CD4-positive, alpha-beta T cell treated with Interleukin-4 for 4 hours (primary cell): Measurements from ENCODE around the gene MYADM.
"Not testable (repeated sequence)": the region's sequence is repeated elsewhere in the genome, so short reads cannot be mapped to it uniquely, and the experiment has no call there.

ENCODE experiments used
- DNase-seq: peaks from one replicate; pipeline ENCODE4 v3.0.0-alpha.2; 2020

Gene MYADM, protein sequence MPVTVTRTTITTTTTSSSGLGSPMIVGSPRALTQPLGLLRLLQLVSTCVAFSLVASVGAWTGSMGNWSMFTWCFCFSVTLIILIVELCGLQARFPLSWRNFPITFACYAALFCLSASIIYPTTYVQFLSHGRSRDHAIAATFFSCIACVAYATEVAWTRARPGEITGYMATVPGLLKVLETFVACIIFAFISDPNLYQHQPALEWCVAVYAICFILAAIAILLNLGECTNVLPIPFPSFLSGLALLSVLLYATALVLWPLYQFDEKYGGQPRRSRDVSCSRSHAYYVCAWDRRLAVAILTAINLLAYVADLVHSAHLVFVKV

DNA sequence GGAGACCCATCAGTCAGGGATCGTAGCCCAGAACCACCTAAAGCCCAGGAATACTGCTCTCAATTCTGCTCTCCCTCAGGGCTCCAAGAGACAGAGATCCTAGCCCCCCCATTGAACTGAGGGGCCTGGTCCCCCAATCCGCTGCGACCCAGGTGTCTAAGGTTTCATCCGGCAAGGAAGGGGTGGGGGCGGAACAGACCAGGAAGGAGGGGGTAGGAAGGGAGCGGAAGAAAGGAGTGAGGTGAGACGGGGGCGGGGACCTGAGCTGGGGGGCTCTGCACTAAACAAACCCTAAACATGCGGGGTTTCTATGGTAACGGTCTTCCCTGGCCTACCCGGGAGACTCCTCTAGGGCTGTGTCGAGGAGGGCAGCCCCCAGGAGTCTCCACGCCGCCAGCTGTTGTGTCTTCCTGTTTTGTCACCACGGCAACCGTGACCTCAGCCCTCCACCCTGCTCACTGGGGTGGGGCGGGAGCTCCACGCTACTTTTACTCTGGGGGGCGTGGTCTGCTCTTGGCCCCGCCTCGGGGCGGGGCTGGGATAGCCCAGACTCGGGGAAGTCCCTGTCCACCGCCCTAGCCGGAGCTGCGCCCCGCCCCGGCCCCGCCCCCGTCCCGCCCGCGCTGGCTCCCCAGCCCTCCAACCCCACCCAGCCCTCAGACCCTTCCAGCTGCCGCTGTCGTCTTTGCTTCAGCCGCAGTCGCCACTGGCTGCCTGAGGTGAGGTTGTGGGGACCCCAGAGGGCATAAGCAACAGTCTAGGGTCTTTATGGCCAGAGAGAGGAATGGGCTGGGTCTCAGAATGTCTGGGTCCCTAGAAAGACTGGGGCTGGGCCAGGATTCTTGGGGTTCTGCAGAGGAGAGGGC is at the start of gene MYADM:
TSS of gene MYADM (plus strand) at position 659 of the 866 bp plus-strand sequence. CDS start 5,647 bp downstream, outside the sequence.
- peak; percentile 100 for DNase-seq

GRCh38 chr19:53818756-53819155 is 48.9 kb upstream of the MYADM start:
- no peak for DNase-seq

GRCh38 chr19:53819861-53820260 is 47.8 kb upstream of the MYADM start:
- no peak for DNase-seq

GRCh38 chr19:53823380-53824120 is 44.1 kb upstream of the MYADM start:
- no peak for DNase-seq

- peak; percentile 15 for DNase-seq
Measured at GRCh38 chr19:53824134-53824611, 43.5 kb upstream of the MYADM start, which contains the start of gene NLRP12. TSS of gene NLRP12 (minus strand) at chr19:53824314. CDS start at chr19:53824174, 140 bp downstream.

DNA sequence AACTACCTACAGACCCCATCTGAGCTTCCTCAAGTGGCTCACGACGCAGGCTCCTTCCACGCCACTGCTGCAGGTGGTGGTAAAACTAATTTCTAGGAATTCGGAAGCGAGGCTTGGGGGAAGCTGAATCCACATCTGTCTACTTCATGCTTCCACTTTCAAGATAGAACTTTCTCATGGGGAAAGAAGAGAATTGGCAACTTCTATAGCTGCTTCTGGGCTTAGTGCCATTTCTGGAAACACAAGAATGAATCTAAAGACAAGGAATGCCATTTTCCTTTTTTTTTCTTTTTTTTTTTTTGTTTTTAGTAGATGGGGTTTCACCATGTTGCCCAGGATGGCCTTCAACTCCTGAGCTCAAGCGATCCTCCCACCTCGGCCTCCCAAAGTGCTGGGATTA is 40.8 kb upstream of the MYADM start:
- no peak for DNase-seq

- no peak for DNase-seq
Measured at GRCh38 chr19:53828531-53828930, 39.2 kb upstream of the MYADM start.

GRCh38 chr19:53832861-53833260 is 34.8 kb upstream of the MYADM start:
- DNase-seq = not testable (repeated sequence)

- not testable (repeated sequence) for DNase-seq
Measured at GRCh38 chr19:53838446-53838845, 29.2 kb upstream of the MYADM start.

DNA sequence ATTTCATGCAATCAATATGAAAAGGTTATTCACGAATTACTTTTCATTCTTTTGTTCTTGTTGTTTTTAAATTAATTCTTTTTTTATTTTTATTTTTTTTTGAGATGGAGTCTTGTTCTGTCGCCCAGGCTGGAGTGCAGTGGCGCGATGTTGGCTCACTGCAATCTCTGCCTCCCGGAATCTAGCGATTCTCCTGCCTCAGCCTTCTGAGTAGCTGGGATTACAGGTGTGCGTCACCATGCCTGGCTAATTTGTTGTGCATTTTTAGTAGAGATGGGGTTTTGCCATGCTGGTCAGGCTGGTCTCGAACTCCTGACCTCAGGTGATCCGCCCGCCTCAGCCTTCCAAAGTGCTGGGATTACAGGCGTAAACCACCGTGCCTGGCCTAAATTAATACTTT is 27.4 kb upstream of the MYADM start:
- not testable (repeated sequence) for DNase-seq

- not testable (repeated sequence) for DNase-seq
Measured at GRCh38 chr19:53840914-53841313, 26.8 kb upstream of the MYADM start.

DNA sequence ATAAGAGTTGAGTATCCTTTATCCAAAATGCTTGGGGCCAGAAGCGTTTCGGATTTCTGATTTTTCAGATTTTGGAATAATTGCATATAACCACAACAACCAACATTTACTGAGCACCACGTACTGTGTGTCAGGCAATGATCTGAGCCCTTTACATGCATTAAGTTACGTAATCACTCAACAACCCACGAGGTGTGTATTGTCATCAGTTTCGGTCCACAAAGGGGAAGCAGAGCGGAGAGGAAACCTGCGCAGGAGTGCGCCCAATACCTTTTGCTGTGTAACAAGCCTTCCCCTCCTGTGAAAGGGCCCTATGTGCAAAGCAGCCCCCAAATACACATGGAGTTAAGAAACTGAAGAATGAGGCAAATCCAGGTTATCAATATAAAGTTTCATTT is 22.8 kb upstream of the MYADM start:
- no peak for DNase-seq

GRCh38 chr19:53847555-53847954 is 20.1 kb upstream of the MYADM start:
- no peak for DNase-seq

GRCh38 chr19:53849237-53849676 is 18.4 kb upstream of the MYADM start:
- DNase-seq = no peak

GRCh38 chr19:53853707-53854106 is 14.0 kb upstream of the MYADM start:
- no peak for DNase-seq

GRCh38 chr19:53864308-53864836 is 3.3 kb upstream of the MYADM start:
- DNase-seq = no peak

DNA sequence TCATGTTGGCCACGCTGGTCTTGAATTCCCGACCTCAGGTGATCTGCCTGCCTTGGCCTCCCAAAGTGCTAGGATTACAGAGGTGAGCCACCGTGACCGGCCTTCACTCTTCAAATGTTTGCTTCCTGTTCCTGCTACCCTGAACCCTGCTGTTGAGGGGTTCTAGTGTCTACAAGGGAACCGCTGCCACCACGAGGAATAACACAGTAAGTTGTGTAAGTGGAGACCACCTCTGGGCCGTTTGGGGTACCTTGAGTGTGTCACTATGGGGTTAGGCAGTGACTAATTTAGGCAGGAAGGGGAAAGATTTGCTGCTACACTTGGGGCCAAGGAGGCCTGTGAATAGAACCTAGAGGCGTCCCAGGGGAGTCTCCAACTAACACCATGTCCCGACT is 2.2 kb upstream of the MYADM start:
- DNase-seq = peak; percentile 51

- DNase-seq = peak; percentile 82
Measured at GRCh38 chr19:53865918-53866864, 1.5 kb upstream of the MYADM start.

DNA sequence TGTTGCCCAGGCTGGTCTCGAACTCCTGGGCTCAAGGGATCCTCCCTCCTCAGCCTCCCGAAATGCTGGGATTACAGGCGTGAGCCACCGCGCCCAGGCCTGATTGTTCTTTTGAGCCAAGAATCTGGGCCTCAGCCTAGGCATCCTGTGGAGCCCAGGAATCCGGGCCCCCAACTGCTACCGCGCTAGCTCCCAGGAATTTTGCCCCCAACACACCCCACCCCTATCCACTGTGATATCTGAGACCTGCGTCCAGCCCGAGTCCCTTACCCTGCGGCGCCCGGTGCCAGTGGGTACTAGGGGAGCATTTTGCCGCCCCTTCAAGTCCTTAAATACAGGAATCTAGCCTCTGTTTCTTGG is 838 bp upstream of the MYADM start:
- no peak for DNase-seq

DNA sequence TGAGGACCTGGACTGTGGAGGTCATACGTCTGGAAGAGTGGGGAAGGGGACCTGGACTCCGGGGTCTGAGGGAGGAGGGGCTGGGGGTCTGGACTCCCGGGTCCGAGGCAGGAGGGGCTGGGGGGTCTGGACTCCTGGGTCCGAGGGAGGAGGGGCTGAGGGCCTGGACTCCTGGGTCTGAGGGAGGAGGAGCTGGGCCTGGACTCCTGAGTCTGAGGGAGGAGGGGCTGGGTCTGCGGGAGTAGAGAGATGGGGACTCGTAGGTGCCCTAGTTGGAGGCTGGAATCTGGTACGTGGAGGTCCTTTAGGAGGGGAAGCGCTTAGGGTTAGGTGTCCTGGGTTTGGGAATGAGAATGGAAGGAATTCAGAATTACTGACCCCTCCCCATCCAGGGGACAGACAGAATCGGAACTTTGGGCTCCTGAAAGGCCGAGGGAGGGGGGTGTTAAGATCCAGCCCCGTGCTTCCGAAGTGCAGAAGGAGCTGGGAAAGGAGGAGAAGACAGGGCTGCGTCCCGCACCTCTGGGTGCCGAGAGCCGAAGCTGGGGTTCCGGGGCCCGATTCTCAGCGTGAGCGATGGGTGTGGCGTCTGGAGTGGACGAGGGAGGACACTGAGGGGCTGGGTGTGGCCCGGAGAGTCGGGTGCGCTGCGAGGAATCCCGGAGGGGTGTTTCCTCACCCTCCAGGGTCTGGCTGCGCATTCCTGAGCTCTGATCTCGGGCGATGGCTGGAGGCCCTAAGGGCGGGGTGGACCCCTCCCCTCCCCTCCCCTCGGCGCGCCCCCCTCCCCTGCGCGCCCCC is 608 bp downstream of the MYADM start:
- peak; percentile 48 for DNase-seq
